Mucosa of rectum (tissue), 2 donors: ENCODE results near the gene AGFG1.

ENCODE experiments used
- H3K27ac ChIP-seq, 2 donors: one replicate each; pipeline ENCODE4 v1.7.0; 2013; ENCODE audit warnings: inconsistent platforms in 2 of 2, low read depth in 2 of 2, low read length in 2 of 2
- H3K27me3 ChIP-seq, 2 donors: one replicate each; pipeline ENCODE4 v1.7.0; 2013; ENCODE audit warnings: low read length in 2 of 2; ENCODE audit not compliant: control insufficient read depth in 2 of 2, insufficient read depth in 2 of 2
- H3K36me3 ChIP-seq, 2 donors: one replicate each; pipeline ENCODE4 v1.7.0; 2013; ENCODE audit warnings: low read length in 2 of 2; ENCODE audit not compliant: control insufficient read depth in 2 of 2, insufficient read depth in 2 of 2
- H3K4me1 ChIP-seq, 2 donors: one replicate each; pipeline ENCODE4 v1.7.0; 2013; ENCODE audit warnings: low read length in 2 of 2, mild to moderate bottlenecking in 1 of 2; ENCODE audit not compliant: control insufficient read depth in 2 of 2, insufficient read depth in 2 of 2
- H3K4me3 ChIP-seq, 2 donors: one replicate each; pipeline ENCODE4 v1.7.0; 2013; ENCODE audit warnings: low read length in 2 of 2
- H3K9ac ChIP-seq, 2 donors: one replicate each; pipeline ENCODE4 v1.7.0; 2013; ENCODE audit warnings: low read length in 2 of 2, low read depth in 1 of 2, mild to moderate bottlenecking in 1 of 2
- H3K9me3 ChIP-seq, 2 donors: one replicate each; pipeline ENCODE4 v1.7.0; 2013; ENCODE audit warnings: low read length in 2 of 2; ENCODE audit not compliant: control insufficient read depth in 2 of 2
- donor health status: healthy.
- donor health status: Normal muscosa, but diverticular disease.

AGFG1 gene

DNA sequence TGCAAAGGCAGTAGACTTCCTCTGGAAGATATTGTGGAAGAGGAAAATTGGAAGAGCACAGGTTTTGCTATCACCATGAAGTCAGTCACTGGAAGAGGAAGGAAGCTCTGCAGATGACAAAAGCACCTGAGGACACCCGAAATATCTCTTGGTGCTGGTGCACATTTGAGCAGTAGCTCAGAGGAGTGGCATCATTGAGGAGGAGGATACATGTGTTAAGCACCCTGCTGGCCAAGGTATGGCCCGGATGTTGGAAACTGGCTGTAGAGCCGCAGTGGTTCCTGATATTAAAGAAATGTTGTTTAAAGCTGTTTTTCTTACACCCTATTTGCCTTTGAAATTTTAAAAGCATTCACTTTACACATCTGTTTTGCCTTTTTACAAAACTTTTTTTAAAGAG lies 94.1 kb downstream of the AGFG1 start:
- H3K9ac ChIP-seq: no peak overlapping the region
- H3K9me3 ChIP-seq: no peaks in the 10 kb centered on the region
- H3K4me1 ChIP-seq: no peaks in the 10 kb centered on the region
- H3K4me3 ChIP-seq: no peak overlapping the region
- no peaks in the 10 kb centered on the region for H3K27me3 ChIP-seq
- no peak overlapping the region for H3K27ac ChIP-seq
- peaks cover 0 to 3% of the 10 kb centered on the region in 2 donors for H3K36me3 ChIP-seq

DNA sequence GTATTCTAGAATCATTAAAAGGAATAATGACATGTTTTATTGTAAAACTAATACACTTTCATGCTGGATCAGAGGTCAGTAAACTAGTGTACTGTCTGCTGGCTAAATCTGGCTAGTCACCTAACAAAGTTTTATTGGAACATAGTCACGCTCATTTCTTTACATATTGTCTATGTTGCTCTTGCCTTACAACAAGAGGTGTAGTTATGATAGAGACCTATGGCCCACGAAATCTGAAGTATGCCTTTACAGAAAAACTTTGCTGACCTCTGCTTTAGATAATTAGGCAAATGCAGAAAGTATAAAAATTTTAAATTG lies 96.9 kb downstream of the AGFG1 start:
- H3K36me3 ChIP-seq: peaks cover 0 to 3% of the 10 kb centered on the region in 2 donors
- no peaks in the 10 kb centered on the region for H3K9me3 ChIP-seq
- H3K4me1 ChIP-seq: no peaks in the 10 kb centered on the region
- no peak overlapping the region for H3K4me3 ChIP-seq
- no peak overlapping the region for H3K9ac ChIP-seq
- H3K27me3 ChIP-seq: no peaks in the 10 kb centered on the region
- no peak overlapping the region for H3K27ac ChIP-seq

DNA sequence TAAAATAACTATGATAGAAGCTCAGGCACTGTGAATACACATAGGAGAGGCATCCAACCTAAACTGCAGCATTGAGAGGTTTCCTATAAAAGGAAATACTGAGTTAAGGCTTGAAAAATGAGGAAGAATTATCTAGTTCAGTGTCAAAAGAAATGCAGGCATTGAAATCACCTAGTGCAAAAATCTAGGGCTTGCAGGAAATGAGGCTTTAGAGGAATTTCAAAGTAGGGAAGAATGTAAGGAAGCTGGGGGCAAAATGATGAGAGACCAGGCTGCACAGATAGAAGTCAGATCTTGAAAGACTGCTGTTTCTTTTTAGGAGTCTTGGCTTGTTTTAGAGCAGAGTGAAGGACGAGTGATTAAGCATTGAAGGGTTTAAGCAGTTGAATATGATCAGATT lies 98.7 kb downstream of the AGFG1 start:
- Histone ChIP-seq H3K27ac (no peak overlapping the region), H3K4me1 (no peaks in the 10 kb centered on the region), H3K4me3 (no peak overlapping the region), H3K9ac (no peak overlapping the region), H3K36me3 (no peaks in the 10 kb centered on the region), H3K27me3 (no peaks in the 10 kb centered on the region), H3K9me3 (no peaks in the 10 kb centered on the region)

DNA sequence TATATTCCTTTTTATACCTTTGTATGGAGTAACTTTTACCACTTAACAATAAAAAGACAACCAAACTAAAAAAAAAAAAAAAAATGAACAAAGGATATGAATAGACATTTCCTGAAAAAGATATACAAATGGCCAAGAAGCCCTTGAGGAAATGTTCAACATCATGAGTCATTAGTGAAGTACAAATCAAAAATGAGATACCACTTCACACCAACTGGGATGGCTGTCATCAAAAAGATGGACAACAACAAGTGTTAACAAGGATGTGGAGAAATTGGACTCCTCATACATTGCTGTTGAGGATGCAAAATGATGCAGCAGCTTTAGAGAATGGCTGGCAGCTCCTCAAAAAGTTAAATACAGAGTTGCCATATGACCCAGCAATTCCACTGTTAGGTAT lies 104.2 kb downstream of the AGFG1 start:
- H3K9ac ChIP-seq: no peak overlapping the region
- H3K4me3 ChIP-seq: no peak overlapping the region
- H3K36me3 ChIP-seq: no peaks in the 10 kb centered on the region
- H3K9me3 ChIP-seq: no peaks in the 10 kb centered on the region
- H3K27me3 ChIP-seq: no peaks in the 10 kb centered on the region
- H3K27ac ChIP-seq: no peak overlapping the region
- H3K4me1 ChIP-seq: peaks cover 2 to 5% of the 10 kb centered on the region in 2 donors

GRCh38 chr2:227576812-227577211 lies 104.9 kb downstream of the AGFG1 start:
- Histone ChIP-seq H3K9ac (no peak overlapping the region), H3K4me1 (peaks cover 2 to 5% of the 10 kb centered on the region in 2 donors), H3K27ac (no peak overlapping the region), H3K9me3 (no peaks in the 10 kb centered on the region), H3K4me3 (no peak overlapping the region), H3K27me3 (no peaks in the 10 kb centered on the region), H3K36me3 (no peaks in the 10 kb centered on the region)

GRCh38 chr2:227577555-227577954 lies 105.6 kb downstream of the AGFG1 start:
- Histone ChIP-seq H3K27me3 (no peaks in the 10 kb centered on the region), H3K36me3 (no peaks in the 10 kb centered on the region), H3K27ac (peak overlapping the region in 1 of 2 donors; percentile 13), H3K4me1 (peaks cover 2 to 5% of the 10 kb centered on the region in 2 donors), H3K9me3 (peaks cover 0 to 2% of the 10 kb centered on the region in 2 donors), H3K4me3 (no peak overlapping the region), H3K9ac (no peak overlapping the region)

DNA sequence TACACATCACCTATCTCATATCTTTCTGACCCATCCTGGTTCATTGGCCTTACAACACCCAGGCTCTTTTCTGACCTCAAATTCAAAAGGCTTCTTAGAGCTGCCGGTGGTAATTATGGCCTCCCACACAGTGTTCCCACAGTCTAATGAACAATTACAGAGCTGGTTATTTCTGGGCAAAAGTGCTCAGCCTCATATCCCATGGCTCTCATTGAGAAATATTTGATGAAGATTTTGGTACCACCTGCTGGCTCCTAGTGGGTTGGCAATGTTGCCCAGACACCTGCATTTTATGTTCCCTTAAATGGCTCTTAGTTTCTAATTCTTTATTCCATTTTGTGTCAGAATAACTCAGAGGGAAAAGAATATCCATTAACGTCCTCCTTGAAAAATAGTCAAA lies 106.7 kb downstream of the AGFG1 start:
- H3K9ac ChIP-seq: no peak overlapping the region
- H3K4me1 ChIP-seq: peaks cover 2 to 5% of the 10 kb centered on the region in 2 donors
- no peak overlapping the region for H3K4me3 ChIP-seq
- H3K9me3 ChIP-seq: peaks cover 2% of the 10 kb centered on the region in 2 donors
- H3K27me3 ChIP-seq: no peaks in the 10 kb centered on the region
- H3K36me3 ChIP-seq: no peaks in the 10 kb centered on the region
- H3K27ac ChIP-seq: no peak overlapping the region

GRCh38 chr2:227579791-227580190 lies 107.8 kb downstream of the AGFG1 start:
- H3K4me1 ChIP-seq: peaks cover 2 to 5% of the 10 kb centered on the region in 2 donors
- no peak overlapping the region for H3K9ac ChIP-seq
- no peak overlapping the region for H3K27ac ChIP-seq
- no peaks in the 10 kb centered on the region for H3K27me3 ChIP-seq
- H3K9me3 ChIP-seq: peaks cover 2% of the 10 kb centered on the region in 2 donors
- no peak overlapping the region for H3K4me3 ChIP-seq
- no peaks in the 10 kb centered on the region for H3K36me3 ChIP-seq

- no peak overlapping the region for H3K9ac ChIP-seq
- H3K4me1 ChIP-seq: peaks cover under 1 to 2% of the 10 kb centered on the region in 2 donors
- no peaks in the 10 kb centered on the region for H3K27me3 ChIP-seq
- no peak overlapping the region for H3K4me3 ChIP-seq
- peaks cover 2% of the 10 kb centered on the region in 2 donors for H3K9me3 ChIP-seq
- no peak overlapping the region for H3K27ac ChIP-seq
- H3K36me3 ChIP-seq: no peaks in the 10 kb centered on the region
Measured at GRCh38 chr2:227582369-227582768, 110.4 kb downstream of the AGFG1 start.

DNA sequence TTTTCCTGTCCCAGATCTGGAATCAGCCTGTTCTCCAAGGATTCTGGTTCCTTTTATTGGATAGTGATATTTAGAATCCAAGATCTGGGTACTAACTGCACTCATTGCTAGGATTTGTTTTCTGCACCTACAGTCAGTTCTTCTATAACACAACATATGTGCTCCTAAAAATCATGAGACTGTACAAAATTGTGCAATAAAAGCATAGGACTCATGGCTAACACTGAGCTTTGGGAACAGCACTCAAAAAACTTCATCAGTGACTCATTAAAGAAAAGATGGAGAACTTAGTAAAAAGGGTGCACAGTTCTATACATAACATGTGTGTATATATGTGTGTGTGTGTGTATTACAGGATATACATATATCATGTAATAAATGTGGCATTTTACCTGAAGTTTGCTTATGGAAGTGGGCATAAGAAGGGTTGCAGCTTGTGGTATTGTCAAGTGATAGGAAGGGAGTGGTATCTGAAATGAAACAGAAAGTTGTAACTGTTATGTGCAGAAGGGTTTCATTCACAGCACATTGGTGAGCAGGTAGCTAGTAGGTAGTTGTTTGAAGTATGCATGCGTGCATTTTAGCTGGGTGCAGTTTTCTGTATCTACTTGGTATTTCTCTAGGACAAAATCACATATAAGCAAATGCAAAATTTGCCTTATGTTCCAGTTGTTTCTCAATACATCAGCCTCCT lies 120.9 kb downstream of the AGFG1 start:
- Histone ChIP-seq H3K36me3 (no peaks in the 10 kb centered on the region), H3K9ac (no peak overlapping the region), H3K9me3 (no peaks in the 10 kb centered on the region), H3K4me1 (no peaks in the 10 kb centered on the region), H3K4me3 (no peak overlapping the region), H3K27ac (no peak overlapping the region), H3K27me3 (no peaks in the 10 kb centered on the region)

DNA sequence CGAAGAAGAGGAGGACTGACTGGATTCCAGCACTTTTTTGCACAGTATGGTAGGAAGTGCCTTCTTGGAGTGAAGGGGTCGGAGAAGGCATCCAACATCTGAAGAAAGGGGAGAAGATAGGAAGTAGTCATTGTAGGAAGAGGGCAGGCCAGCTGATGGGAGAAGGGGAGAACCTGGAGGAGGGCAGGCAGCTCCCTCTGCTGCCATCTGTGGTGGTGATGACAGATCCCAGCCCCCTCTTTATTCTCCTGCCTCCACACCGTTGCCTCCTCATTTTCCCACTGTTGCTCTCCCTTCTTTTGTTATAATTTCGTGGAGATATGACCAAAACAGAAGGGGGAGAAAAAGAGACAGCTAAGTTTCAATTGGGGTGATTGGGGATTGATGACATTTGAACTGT lies 123.8 kb downstream of the AGFG1 start:
- Histone ChIP-seq H3K4me1 (no peaks in the 10 kb centered on the region), H3K27ac (no peak overlapping the region), H3K36me3 (no peaks in the 10 kb centered on the region), H3K27me3 (no peaks in the 10 kb centered on the region), H3K4me3 (no peak overlapping the region), H3K9ac (no peak overlapping the region), H3K9me3 (no peaks in the 10 kb centered on the region)
